Measurements from ENCODE around the gene PLCXD1. TPM values are rescaled to one million over a fixed set of nuclear protein-coding genes. Genes with fewer than 3 reads are reported as not detected.

Gene PLCXD1
- total and polyA plus RNA-seq, 7 donors, result 2.5 to 29.8 (median 5.1) TPM

- peaks cover 0 to 4% (median 0%) of the 10 kb centered on the region in 4 donors for H3K9me3 ChIP-seq
- intact Hi-C loops (cut with DNase I), result no loop called here
- WGBS, 2 donors, result 95 to 96% methylated on average over 42 of the region's 42 CpGs
- H3K27me3 ChIP-seq, result no peaks in the 10 kb centered on the region
- no peak overlapping the region for H3K27ac ChIP-seq
- H3K4me1 ChIP-seq, result no peaks in the 10 kb centered on the region
- peak; percentile 66 for DNase-seq
- H3K4me3 ChIP-seq, result no peak overlapping the region
- peaks cover 0 to 74% (median 22%) of the 10 kb centered on the region in 4 donors for H3K36me3 ChIP-seq
- TF ChIP-seq POLR2AphosphoS5 (IDR thresholded peaks at IDR 0.05) (no peak), POLR2A (IDR thresholded peaks at IDR 0.05) (no peak), EP300 (IDR thresholded peaks at IDR 0.05) (no peak)
- TF ChIP-seq, protein P1, sequence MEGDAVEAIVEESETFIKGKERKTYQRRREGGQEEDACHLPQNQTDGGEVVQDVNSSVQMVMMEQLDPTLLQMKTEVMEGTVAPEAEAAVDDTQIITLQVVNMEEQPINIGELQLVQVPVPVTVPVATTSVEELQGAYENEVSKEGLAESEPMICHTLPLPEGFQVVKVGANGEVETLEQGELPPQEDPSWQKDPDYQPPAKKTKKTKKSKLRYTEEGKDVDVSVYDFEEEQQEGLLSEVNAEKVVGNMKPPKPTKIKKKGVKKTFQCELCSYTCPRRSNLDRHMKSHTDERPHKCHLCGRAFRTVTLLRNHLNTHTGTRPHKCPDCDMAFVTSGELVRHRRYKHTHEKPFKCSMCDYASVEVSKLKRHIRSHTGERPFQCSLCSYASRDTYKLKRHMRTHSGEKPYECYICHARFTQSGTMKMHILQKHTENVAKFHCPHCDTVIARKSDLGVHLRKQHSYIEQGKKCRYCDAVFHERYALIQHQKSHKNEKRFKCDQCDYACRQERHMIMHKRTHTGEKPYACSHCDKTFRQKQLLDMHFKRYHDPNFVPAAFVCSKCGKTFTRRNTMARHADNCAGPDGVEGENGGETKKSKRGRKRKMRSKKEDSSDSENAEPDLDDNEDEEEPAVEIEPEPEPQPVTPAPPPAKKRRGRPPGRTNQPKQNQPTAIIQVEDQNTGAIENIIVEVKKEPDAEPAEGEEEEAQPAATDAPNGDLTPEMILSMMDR (IDR thresholded peaks at IDR 0.05), result no peak
Observed at GRCh38 chrX:290476-291166, 9.4 kb downstream of the PLCXD1 start.

DNA sequence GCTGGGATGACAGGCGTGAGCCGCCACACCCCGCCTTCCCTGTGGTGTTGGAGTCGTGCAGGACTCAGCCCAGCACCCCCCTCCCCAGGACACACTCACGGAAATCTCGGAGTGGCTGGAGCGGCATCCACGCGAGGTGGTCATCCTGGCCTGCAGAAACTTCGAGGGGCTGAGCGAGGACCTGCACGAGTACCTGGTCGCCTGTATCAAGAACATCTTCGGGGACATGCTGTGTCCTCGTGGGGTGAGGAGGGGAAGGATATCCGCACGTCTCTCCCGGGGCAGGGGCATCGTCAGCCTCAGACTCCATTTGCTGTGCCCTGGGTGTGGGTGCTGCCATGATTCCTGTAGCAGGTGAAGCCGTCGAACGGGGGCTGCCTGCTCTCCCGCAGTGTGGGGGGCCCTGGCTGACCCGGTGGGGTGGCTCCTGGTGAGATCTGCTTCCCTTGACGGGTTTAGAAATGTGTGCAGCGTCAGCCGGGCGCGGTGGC is 10.3 kb downstream of the PLCXD1 start:
- Histone ChIP-seq H3K4me1 (no peaks in the 10 kb centered on the region), H3K36me3 (peaks cover 0 to 73% (median 22%) of the 10 kb centered on the region in 4 donors), H3K9me3 (peaks cover 0 to 4% (median 0%) of the 10 kb centered on the region in 4 donors), H3K27me3 (no peaks in the 10 kb centered on the region), H3K27ac (no peak overlapping the region), H3K4me3 (no peak overlapping the region)
- WGBS, 2 donors, result 98% methylated on average over 29 of the region's 29 CpGs
- TF ChIP-seq POLR2AphosphoS5 (IDR thresholded peaks at IDR 0.05), result no peak
- TF ChIP-seq POLR2A (IDR thresholded peaks at IDR 0.05), result no peak
- TF ChIP-seq, protein P1 (IDR thresholded peaks at IDR 0.05), result no peak
- TF ChIP-seq EP300 (IDR thresholded peaks at IDR 0.05), result no peak
- intact Hi-C loops (cut with DNase I), result no loop called here
- DNase-seq, result peak; percentile 58

- peak; percentile 49 for DNase-seq
- TF ChIP-seq, protein P1 (IDR thresholded peaks at IDR 0.05), result no peak
- TF ChIP-seq POLR2AphosphoS5 (IDR thresholded peaks at IDR 0.05) (no peak), EP300 (IDR thresholded peaks at IDR 0.05) (no peak), POLR2A (IDR thresholded peaks at IDR 0.05) (no peak)
- no peak overlapping the region for H3K4me3 ChIP-seq
- intact Hi-C loops (cut with DNase I), result no loop called here
- no peak overlapping the region for H3K27ac ChIP-seq
- H3K9me3 ChIP-seq, result peaks cover 0 to 4% (median 0%) of the 10 kb centered on the region in 4 donors
- 97 to 98% methylated on average over 47 of the region's 47 CpGs for WGBS, 2 donors
- H3K27me3 ChIP-seq, result no peaks in the 10 kb centered on the region
- H3K36me3 ChIP-seq, result peaks cover 0 to 73% (median 20%) of the 10 kb centered on the region in 4 donors
- no peaks in the 10 kb centered on the region for H3K4me1 ChIP-seq
Observed at GRCh38 chrX:292900-293897, 12.0 kb downstream of the PLCXD1 start.

- H3K27ac ChIP-seq, result no peak overlapping the region
- H3K4me3 ChIP-seq, result no peak overlapping the region
- peaks cover 0 to 64% (median 11%) of the 10 kb centered on the region in 4 donors for H3K36me3 ChIP-seq
- peaks cover 0 to 4% (median 0%) of the 10 kb centered on the region in 4 donors for H3K9me3 ChIP-seq
- peak; percentile 37 for DNase-seq
- H3K27me3 ChIP-seq, result no peaks in the 10 kb centered on the region
- intact Hi-C loops (cut with DNase I), result no loop called here
- 96 to 97% methylated on average over 21 of the region's 21 CpGs for WGBS, 2 donors
- H3K4me1 ChIP-seq, result no peaks in the 10 kb centered on the region
- TF ChIP-seq EP300 (IDR thresholded peaks at IDR 0.05) (no peak), POLR2AphosphoS5 (IDR thresholded peaks at IDR 0.05) (no peak), POLR2A (IDR thresholded peaks at IDR 0.05) (no peak)
- TF ChIP-seq, protein P1 (IDR thresholded peaks at IDR 0.05), result no peak
Observed at GRCh38 chrX:295136-295535, 14.0 kb downstream of the PLCXD1 start.
